NCI-H146 treated with DMSO at 0.1 percent for 48 hours (cell line): Measurements from ENCODE around the gene MDC1.

Experiments used
- DNase-seq: peaks from one replicate; lab custom pipeline; 2025; ENCODE audit not compliant: unreplicated experiment; lab: John Stamatoyannopoulos, UW

Gene MDC1

GRCh38 chr6:30707281-30707850 lies 9.7 kb downstream of the MDC1 start:
- DNase-seq: peak; percentile 80

GRCh38 chr6:30705620-30706019 lies 11.5 kb downstream of the MDC1 start:
- DNase-seq: no peak

- no peak for DNase-seq
Measured at GRCh38 chr6:30703821-30704220, 13.3 kb downstream of the MDC1 start.

- DNase-seq: no peak
Measured at GRCh38 chr6:30703011-30703410, 14.1 kb downstream of the MDC1 start.

GRCh38 chr6:30700340-30700739 lies 16.7 kb downstream of the MDC1 start:
- no peak for DNase-seq

GRCh38 chr6:30696432-30696831 lies 20.6 kb downstream of the MDC1 start:
- no peak for DNase-seq

- peak; percentile 64 for DNase-seq
Measured at GRCh38 chr6:30691208-30691847, 25.8 kb downstream of the MDC1 start.

GRCh38 chr6:30690403-30691207 lies 26.5 kb downstream of the MDC1 start, which contains the start of gene NRM:
Gene NRM, minus strand, starts transcription at chr6:30690984. Its CDS starts 10 bp downstream, at chr6:30690974.
- DNase-seq: peak; percentile 90

- DNase-seq: no peak
Measured at GRCh38 chr6:30689985-30690384, 27.1 kb downstream of the MDC1 start.

- no peak for DNase-seq
Measured at GRCh38 chr6:30689022-30689865, 27.8 kb downstream of the MDC1 start.

- no peak for DNase-seq
Measured at GRCh38 chr6:30688569-30688968, 28.5 kb downstream of the MDC1 start.

GRCh38 chr6:30687659-30688431 lies 29.2 kb downstream of the MDC1 start:
- DNase-seq: no peak

GRCh38 chr6:30686908-30687658 lies 30.0 kb downstream of the MDC1 start:
- peak; percentile 75 for DNase-seq

- no peak for DNase-seq
Measured at GRCh38 chr6:30686009-30686907, 30.8 kb downstream of the MDC1 start, which contains the start of gene PPP1R18. Gene PPP1R18, minus strand, starts transcription at chr6:30686645. Its CDS starts 627 bp downstream, at chr6:30686018.

GRCh38 chr6:30685157-30686008 lies 31.7 kb downstream of the MDC1 start:
- no peak for DNase-seq

- no peak for DNase-seq
Measured at GRCh38 chr6:30684386-30685156, 32.5 kb downstream of the MDC1 start.

- DNase-seq: no peak
Measured at GRCh38 chr6:30683980-30684338, 33.1 kb downstream of the MDC1 start.
